OCI-LY7 (cell line): ENCODE data around the gene GBA2.

Experiments
- CTCF ChIP-seq: fragments of 200-600 bp; sonication (generic); conservative IDR thresholded peaks from 2 replicates; pipeline ENCODE4 v1.5.1; 2014; ENCODE audit warnings: mild to moderate bottlenecking, antibody characterized with exemption, low read length, moderate library complexity, mixed read lengths
- EZH2phosphoT487 ChIP-seq: fragments of 200-600 bp; sonication (generic); IDR thresholded peaks from 2 replicates; pipeline ENCODE4 v1.6.1; 2018; ENCODE audit warnings: low read depth, borderline replicate concordance, mild to moderate bottlenecking, mixed run types, antibody characterized with exemption, low read length, moderate library complexity, mixed read lengths

DNA sequence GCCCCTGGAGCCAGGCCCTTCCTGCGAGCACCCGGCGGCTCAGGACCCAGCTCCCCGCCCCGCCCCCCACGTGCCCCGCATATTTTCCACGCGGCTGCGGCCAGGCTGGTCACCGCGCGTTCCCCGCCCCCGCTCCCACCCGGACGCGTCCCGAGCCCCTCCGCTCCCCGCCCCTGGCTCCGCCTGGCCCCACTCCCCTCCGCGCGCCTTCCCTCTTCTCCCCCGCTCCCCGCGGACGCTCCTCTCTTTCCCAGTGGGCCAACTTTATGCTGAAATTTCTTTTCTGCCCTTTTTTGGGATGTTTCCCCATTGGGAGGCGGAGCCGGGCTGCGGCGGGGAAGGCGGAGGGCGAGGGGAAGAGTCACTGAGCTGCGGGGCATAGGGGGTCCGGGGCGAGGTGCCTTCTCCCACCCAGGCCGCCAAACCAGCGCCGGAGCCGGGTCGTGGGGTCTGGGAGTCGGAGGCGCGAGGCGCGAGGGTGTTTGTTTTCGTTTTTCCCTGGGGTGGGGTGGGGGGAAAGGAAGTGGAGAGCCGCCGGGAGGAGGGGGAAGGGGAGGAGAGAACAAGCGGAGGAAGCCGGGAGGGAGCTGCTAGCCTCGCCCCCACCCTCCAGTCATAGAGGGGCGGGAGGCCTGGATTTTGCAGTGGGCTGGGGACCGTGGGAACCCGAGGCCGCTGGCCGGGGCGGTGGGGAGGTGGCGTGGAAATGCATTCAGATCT is 58.3 kb downstream of the GBA2 start:
- TF ChIP-seq CTCF (no peak), EZH2phosphoT487 (no peak)
